Measurements from ENCODE around the gene CCDC186. TPM values are rescaled to one million over a fixed set of nuclear protein-coding genes. Genes with fewer than 3 reads are reported as not detected.
"Not testable (repeated sequence)": the region's sequence is repeated elsewhere in the genome, so short reads cannot be mapped to it uniquely, and the experiment has no call there.

CCDC186 gene
- total RNA-seq, 4 donors from 2014 or later: 14.5 to 31.8 (median 19.3) TPM

DNA sequence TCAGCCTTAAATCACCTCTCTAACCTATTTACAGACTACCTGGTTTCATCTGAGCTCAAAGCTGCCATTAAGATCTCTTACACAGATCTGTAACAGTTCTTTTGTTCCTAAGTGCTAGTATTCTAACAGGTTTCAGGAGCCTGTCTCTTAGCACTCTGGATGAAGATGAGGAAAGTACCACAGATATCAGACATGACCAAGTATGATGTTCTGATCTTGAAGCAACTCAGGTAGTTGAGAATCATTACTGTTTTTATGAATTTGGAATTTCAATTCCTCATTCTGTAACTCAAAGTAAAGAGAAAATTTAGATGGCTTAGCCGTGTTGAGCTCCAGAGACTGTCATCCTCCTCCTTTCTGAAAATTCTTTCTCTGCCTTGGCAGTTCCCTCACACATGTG is 30.8 kb downstream of the CCDC186 start:
- no peak for DNase-seq (ENCODE audit: low spot score)
- TF ChIP-seq, protein P1, sequence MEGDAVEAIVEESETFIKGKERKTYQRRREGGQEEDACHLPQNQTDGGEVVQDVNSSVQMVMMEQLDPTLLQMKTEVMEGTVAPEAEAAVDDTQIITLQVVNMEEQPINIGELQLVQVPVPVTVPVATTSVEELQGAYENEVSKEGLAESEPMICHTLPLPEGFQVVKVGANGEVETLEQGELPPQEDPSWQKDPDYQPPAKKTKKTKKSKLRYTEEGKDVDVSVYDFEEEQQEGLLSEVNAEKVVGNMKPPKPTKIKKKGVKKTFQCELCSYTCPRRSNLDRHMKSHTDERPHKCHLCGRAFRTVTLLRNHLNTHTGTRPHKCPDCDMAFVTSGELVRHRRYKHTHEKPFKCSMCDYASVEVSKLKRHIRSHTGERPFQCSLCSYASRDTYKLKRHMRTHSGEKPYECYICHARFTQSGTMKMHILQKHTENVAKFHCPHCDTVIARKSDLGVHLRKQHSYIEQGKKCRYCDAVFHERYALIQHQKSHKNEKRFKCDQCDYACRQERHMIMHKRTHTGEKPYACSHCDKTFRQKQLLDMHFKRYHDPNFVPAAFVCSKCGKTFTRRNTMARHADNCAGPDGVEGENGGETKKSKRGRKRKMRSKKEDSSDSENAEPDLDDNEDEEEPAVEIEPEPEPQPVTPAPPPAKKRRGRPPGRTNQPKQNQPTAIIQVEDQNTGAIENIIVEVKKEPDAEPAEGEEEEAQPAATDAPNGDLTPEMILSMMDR (IDR thresholded peaks at IDR 0.05): no peak
- ATAC-seq (ENCODE audit: low FRiP score): no peak

DNA sequence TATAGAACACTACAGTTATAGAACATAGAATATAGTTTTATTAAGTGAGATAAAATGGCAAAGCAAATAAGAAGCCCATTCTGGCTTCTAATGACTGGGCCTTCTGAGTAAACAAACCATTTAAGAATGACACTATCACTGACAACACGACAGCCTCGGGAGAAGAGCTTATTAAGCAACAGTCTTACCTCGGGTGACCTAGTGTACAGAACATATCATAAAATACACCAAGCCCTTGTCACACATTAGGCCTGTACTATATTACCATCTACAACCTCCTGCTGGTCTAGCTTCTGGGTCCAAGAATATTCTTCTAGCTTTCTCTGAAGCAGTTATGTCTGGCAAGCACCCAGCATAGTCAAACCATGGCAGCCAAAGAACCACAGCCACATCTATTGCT is 32.0 kb downstream of the CCDC186 start:
- DNase-seq (ENCODE audit: low spot score): no peak
- TF ChIP-seq, protein P1 (IDR thresholded peaks at IDR 0.05): no peak
- ATAC-seq (ENCODE audit: low FRiP score): no peak

DNA sequence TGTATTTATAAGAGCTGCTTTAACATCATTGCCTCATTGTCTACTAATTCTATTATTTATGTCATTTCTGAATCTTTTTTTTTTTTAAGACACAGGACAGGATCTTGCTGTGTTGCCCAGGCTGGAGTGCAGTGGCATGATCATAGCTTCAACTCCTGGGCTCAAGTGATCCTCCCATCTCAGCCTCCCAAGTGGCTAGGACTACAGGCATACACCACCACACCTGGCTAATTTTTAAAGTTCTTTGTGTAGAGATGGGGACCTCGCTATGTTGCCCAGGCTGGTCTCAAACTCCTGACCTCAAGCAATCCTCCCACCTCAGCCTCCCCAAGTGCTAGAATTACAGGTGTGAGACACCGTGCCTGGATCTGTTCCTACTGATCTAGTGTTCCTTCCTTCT is 33.2 kb downstream of the CCDC186 start:
- DNase-seq (ENCODE audit: low spot score); ATAC-seq (ENCODE audit: low FRiP score): not testable (repeated sequence)

DNA sequence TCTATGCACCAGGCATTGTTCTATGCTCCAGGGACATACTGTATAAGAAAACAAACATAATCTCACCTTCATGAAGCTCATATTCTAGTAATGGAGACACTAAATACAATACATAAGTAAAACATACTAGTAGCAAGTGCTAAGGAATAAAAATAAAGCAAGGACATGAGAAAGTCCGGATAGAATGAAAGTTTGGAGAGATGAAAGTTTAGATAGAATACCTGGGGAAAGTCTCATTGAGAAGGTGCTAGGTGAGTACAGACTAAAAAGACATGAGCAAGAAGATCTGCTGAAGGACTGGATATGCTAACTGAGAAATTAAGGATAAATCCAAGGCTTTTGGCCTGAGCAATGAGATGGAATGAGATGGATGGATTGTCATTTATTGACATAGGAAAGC is 34.0 kb downstream of the CCDC186 start:
- no peak for DNase-seq (ENCODE audit: low spot score)
- ATAC-seq (ENCODE audit: low FRiP score): no peak
- TF ChIP-seq, protein P1 (IDR thresholded peaks at IDR 0.05): no peak

DNA sequence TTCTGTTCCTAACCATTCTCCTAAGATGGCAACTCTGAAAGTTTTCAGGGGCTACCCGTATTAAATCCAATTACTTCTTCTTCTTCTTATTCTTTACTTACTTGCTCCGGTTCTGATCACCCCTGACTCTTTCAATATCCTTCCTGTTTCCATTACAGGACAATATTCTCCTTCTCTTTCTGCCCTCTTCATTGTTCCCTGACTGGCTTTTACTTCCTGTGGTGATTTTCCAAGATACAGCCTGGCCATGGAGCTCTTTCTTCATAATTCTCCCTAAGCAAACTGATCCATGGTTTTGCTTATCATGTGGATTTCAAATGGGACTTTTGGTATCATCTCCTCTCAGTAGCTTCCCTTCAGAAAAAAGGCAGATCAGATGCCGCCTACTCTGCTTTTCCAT is 35.4 kb downstream of the CCDC186 start:
- ATAC-seq (ENCODE audit: low FRiP score) (no peak), DNase-seq (ENCODE audit: low spot score) (no peak)
- TF ChIP-seq, protein P1 (IDR thresholded peaks at IDR 0.05): no peak

DNA sequence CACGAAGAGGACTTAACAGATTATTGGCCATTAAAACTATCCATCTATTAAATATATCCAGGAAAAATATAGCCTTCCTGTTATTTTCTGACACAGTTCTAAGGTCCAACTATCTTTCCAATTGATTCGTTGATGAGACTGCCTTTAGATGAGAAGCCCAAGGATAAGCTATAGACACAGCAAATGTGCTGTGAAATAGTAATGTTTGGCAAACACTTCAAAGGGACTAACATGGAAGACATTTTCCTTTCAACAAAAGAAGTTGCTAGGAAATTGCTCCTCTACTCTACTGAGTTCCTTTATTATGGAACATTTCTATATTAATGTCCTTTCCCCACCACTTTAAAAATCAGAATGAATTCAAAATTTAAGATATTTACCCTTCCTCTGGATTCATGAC is 38.5 kb downstream of the CCDC186 start:
- ATAC-seq (ENCODE audit: low FRiP score) (no peak), DNase-seq (ENCODE audit: low spot score) (no peak)
- TF ChIP-seq, protein P1 (IDR thresholded peaks at IDR 0.05): no peak

DNA sequence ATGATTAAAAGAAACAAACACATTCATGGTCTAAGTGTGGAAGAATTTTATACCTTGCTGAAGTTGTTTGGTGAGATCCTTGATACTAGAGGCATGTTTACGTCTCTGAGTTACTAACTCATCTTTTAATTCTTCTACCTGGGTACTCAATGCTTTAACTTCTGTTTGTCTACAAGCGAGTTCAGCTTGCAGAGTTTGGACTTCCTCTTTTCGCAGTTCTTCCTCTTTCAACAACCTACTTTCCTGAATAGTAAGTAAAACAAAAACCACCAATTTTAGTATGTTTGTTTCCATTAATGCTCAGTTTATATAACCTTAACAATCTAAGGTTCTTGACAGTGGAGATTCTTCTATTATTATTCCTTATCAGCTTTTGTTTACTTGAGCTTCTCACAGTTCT is 42.9 kb downstream of the CCDC186 start:
- no peak for DNase-seq (ENCODE audit: low spot score)
- ATAC-seq (ENCODE audit: low FRiP score): no peak

More for the DNA sequence above, 42.9 kb downstream of the CCDC186 start:
- TF ChIP-seq, protein P1 (IDR thresholded peaks at IDR 0.05): no peak
